Stimulated activated CD8-positive, alpha-beta memory T cell treated with anti-CD3 and anti-CD28 coated beads, Interleukin-7, amount 100 ng/mL, for 24 hours (primary cell): Measurements from ENCODE around the gene MRGPRE.

Source experiments
- DNase-seq: peaks from one replicate; pipeline ENCODE4 v3.0.0-alpha.2; 2020; ENCODE audit warnings: low read depth

MRGPRE gene

DNA sequence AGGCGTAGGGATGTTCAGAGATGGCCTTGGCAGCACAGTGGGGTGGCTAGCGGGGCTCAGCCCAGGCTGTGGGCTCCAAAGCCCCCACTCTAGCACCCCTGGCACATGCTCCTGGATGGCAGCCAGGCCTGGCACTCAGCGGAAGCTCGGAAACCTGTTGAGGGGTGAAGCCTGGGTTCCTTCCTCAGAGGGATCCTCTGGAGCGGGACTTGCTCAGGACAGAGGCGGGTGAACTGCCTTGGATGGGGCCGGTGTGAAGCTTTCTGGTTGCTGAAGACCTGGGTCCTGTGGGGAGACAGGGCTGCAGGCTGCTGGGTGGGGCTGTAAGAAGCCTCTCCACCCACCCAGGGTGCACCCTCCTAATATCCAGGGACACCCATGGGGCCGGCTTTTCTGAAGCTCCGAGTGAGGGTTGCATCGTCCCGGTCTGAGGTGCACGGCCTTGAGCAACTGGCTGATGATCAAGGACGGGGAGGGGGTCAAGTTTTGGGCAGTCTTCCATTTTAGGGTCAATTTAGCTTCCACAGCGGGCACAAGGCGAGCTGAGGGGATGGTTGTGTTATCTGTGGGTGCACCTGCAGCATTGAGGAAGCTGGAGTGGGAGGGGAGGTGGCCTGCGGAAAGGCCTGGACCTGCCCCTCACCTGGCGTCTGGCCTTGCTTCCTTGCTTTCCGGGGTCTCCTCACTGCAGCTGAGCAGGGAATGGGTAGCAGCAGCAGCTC is 5.2 kb downstream of the MRGPRE start:
- DNase-seq, result no peak

DNA sequence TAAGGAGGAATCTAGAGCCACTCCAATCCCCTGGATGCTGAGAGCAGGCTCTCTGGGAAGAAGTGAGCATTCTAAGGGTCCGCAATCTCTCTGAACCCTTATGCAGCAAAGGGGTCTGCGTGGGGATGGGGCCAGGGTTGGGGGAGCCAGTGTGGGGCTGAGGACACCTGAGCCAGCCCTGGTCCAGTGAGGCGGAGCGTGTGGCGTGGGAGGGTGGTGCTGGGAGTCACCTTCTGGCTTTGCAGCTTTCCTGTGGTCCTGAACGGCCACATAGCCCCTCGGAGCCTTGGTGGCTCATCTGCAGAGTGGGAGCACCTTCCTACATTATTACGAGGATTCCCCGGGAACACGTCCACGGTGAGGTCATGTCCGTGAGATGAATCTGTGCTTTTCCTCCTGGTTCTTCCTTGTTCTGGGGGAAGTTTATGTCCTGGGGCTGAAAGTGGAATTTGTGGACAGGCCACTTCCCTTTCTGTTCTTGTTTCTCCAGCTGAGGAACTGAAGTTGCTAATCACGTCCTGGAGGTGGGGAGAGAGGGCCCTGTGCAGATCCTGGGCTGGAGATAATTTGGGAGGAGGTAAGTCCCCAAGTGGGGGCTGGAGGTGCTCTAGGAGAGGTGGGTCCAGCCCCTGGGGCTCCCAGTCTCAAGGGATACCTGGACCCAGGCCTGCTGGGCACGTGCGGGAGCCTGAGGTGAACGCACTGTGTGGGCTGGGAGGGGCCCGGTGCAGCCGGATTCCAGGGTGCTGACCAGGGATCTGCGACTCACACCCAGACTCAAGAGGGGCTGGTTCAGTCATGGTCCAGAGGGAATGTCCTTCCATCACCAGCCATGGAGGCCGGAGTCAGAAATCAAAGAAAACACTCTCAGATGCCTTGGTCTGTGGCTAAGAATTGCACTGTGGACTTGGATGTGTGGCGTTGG is 6.1 kb downstream of the MRGPRE start:
- DNase-seq, result no peak

DNA sequence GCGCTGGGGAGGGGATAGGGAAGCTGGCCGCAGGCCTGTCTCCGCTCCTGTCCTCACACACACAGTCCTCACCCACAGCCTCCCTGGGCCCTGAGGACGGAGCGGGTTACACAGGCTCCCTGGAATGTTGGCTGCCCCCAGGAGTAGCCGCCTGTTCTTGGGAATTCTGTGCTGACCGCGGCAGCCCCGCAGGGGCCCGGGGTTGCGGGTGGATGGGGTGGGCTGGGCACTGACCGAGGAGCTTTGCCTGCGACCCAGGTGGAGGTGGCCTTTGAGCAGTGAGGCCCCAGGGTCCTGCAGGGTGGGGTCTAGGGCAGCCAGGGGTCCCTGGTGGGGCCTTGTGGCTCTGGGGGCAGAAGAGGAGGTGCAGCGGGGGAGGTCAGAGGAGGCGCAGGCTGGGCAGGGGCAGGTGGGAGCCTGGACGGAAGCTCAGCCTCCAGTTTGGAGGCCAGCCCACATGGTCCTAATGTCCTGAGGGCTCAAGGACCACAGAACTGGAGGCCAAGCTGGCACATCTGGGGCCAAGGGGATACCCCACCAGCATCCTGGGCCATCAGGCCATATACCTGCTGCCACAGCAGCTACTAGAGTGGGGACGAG is 7.0 kb downstream of the MRGPRE start:
- no peak for DNase-seq

- DNase-seq, result no peak
Measured at GRCh38 chr11:3224401-3225057, 7.7 kb downstream of the MRGPRE start.

- no peak for DNase-seq
Measured at GRCh38 chr11:3223932-3224381, 8.3 kb downstream of the MRGPRE start.

- DNase-seq, result no peak
Measured at GRCh38 chr11:3222941-3223915, 9.0 kb downstream of the MRGPRE start.

DNA sequence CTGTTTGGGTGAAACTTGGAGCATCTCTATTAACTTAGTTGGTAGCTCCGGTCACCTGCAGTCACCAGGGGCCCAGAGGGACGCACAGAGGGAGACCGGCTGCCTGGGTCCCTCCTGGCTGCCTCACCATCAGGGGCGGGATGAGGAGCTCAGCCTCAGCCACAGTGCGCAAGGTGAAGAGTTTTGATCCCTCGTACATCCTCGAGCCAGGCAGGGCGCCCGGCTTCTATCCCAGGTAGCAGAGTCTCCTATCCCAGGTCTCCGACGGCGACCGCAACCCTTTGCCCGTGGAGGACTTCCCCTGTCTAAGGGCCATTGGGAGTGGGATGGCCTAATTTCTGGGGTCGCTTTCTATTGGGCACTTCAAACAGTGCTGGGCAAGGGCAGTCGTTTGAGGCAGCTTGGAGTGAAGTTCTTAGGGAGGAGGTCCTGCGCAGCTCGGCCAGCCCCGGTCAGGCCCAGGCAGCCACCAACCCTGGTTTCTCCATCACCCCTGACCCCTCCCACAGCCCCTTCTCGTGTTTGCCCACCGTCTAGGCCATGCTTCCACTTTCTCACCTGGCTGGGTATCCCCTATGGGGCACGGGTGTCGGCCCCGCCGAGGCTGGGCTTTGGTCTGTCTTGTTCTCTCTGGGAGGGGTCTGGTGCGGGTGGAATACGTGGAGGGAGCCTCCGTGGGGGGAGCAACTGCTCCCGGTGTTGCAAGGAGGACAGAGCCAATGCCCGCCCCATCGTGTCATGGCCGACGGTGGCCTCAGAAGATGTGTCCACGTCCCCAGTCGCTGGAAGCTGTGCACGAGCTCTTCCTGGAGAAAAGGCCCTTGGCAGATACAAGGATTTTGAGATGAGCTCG is 10.0 kb downstream of the MRGPRE start:
- no peak for DNase-seq

- DNase-seq, result no peak
Measured at GRCh38 chr11:3221408-3222002, 10.7 kb downstream of the MRGPRE start.

- no peak for DNase-seq
Measured at GRCh38 chr11:3220521-3221407, 11.5 kb downstream of the MRGPRE start.

DNA sequence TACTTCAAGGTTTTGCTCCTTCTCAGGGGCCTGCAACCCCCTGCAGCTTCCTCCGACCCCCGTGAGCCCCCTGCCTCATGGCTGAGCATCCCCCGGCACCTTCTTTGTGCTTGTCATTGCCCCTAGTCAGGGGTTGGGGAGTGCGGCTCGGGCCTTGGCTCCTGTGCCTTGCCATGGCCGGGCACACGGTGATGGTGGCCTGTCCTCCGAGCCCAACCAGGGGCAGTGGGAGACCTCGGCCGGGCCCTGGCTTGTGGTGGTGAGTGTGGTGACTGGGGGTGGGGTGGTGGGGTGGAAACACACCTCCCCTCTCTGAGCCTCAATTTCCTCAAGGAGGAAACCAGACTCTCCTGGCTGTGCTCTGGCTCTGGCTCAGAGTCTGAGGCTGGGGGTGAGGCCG is 12.1 kb downstream of the MRGPRE start:
- no peak for DNase-seq

- DNase-seq, result no peak
Measured at GRCh38 chr11:3219281-3219892, 12.8 kb downstream of the MRGPRE start.

DNA sequence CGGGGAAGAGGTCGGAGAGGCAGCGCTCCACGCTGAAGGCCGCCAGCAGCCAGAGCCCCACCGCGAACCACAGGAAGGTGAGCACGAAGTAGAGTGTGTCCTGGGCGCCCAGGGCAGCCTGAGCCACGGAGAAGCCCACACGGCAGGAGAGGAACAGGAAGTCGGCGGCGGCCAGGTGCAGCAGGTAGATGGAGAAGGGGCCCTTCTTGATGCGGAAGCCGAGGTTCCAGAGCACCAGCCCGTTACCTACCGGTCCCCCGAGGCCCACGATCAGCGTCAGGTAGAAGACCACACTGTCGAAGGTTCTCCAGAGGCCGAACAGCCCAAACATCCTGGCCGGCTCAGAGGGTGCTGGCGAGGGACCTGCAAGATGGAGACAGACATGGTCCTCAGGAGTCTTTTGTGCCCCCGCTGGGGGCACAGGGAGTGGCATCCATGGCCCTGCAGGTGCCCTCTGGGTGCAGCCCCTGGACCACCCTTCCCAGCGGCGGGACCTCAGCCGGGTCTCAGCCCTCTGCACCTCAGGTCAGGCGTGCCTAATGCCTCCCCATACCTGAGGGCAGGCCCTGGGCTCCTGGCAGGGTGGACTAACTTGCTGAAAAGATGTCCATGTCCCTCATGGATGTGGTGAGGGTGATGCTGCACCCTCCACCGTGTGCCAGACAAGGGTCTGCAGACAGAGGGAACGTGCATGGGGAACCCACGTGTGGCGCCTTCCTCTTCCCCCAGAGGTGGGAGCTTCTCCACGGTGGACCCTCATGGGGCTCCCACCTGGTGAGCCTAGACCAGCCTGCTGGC is 13.5 kb downstream of the MRGPRE start, which contains the start of gene MRGPRG:
Gene MRGPRG, minus strand, starts transcription at position 331 of the 798 bp plus-strand sequence. Its CDS starts 0 bp downstream, at position 331.
- no peak for DNase-seq

DNA sequence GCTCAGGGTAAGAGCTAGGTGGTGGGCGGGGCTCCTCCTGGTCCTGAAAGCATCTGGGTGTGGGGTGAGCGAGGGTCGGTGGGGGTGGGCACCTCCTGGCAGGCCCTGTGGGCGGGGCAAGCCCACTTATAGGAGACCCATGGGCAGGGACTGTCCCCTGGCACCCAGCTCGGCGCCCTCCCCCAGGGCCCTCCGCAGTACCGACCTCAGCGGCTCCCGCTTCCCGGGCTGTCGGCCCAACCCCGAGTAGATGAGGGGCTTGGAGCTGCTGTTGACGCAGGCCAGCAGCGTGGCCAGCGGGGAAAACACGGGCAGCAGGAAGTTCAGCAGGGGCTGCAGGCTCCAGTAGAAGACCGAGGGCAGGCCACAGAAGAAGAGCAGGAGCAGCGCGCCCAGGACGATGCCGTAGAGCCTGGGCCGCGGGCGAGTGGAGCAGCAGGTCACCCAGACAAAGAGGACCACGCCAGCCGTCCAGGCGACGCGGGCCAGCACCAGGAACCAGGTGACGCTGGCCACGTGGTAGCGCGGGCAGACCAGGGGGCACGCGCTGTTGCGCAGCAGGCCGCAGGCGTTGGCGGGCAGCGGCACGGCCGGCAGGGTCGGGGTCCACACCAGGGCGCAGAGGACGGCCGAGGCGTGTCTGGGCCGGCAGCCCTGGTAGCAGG is 14.3 kb downstream of the MRGPRE start:
- no peak for DNase-seq

GRCh38 chr11:3216027-3216525 is 16.1 kb downstream of the MRGPRE start:
- DNase-seq, result no peak

DNA sequence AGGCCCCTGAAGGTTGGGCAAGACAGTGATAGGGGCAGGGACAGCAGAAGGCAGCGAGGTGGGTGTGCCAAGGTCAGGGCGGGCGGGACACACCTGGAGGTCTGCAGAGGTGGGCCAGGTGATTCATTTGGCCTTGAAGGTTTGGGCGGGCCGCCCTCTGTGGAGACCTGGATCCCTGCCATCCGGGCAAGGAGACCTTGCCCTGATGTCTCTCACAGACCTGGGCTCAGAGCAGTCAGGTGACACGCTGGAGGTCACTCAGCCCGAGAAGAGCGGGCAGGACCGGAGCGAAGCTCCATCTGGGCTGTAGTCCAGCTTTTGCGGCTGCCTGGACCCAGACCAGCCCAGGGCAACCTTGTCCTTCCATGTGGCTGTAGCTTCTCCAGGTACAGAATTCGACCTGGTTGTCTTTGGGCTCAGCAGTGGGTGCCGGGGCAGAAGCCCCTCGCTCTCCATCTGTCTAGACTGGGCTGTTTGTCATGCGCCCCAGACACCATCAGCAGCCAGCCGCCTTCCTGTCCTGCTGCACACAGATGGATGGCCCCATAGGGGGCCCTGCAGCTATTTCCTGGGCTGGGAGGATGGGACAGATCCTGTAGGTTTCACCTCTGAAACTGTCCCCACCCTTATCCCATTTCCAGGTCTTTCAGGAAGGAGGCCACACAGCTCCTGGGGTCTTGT is 16.7 kb downstream of the MRGPRE start:
- DNase-seq, result no peak

GRCh38 chr11:3214420-3214699 is 17.9 kb downstream of the MRGPRE start:
- no peak for DNase-seq
